HG02885 (cell line): ENCODE measurements around the gene CCDC110.

Source experiments
- ATAC-seq: cut with Tn5 transposase; IDR thresholded peaks from one replicate; pipeline ENCODE4 v1.9.1; 2021; ENCODE audit warnings: mild to moderate bottlenecking; ENCODE audit not compliant: unreplicated experiment, poor library complexity

The CCDC110 gene

DNA sequence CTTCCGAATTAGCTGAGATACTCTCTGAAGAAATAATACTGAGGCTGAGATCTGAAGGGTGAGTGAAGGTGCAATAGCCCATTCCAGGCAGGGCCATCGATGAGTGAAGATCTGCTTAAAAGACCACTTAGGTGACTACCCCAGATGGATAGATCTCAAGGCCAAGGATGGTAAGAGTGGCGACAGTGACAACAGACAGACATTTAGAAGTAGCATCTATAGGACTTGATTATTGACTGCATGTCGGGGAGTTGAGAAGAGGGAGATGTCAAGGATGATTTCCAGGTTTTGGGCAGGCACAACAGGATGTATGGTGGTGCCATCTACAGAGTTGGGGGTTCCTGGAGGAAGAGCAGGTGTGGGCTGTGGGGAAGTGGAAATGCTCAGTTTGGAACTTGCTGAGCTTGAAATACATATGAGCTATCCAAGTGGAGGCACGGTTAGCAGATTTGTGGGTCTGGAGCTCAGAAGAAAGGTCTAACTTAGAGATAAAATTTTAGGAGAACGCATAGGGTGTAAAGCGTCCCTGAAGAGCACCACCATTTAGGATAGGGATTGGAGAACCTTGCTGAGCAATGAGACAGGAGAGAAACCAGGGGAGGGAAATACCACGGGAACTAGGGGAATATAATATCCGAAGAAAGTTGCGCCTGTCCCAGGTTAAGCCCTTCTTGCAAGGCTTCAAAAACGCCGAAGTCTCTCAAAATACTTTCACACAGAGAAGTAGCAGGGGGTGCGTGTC, 46.5 kb downstream of the CCDC110 start:
- ATAC-seq, result peak; percentile 2

DNA sequence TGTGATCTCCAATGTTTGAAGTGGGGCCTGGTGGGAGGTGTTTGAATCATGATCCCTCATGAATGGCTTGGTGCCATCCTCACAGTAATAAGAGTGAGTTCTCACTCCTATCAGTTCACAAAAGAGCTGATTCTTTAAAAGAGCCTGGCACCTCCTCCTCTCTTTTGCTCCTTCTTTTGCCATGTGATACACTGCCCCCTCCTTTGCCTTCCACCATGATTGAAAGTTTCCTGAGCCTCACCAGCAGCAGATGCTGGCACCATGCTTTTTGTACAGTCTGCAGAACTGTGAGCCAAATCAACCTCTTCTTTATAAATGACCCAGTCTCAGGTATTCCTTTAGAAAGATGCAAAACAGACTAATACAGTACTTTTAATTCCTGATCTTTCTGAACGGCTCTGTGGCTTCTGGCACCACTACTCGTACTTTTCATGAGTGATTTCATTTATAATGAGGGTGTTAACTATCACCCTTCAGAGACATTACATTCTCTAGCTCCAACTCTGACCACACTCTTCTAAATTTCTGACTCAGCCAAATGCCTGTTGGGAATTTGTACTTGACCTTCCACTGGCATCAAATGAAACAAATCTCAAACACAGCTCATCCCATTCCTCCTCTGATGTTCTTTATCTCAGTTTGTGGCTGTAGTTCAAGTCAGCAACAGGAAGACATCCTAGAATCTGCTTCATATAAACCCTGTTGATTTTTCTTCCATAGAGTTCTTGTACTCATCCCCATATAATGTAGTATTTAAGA, 50.0 kb downstream of the CCDC110 start:
- no peak for ATAC-seq

DNA sequence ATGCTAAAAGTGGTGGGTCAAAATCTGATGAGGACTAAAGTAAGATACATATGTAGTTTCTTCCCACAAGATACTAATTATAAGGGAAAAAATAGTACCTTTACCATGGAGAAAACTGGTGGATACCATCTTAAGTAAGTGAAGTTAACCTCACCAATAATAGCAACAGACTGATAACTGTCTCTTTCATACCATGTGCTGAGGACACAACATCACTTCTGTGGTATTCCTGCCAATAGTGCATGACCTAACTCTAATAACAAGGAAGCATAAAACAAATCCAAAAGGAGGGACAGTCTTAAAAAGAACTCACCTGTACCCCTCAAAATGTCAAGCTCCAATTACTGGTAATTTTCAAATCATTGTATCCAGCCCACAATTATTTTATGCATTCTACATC, 54.6 kb downstream of the CCDC110 start:
- no peak for ATAC-seq

DNA sequence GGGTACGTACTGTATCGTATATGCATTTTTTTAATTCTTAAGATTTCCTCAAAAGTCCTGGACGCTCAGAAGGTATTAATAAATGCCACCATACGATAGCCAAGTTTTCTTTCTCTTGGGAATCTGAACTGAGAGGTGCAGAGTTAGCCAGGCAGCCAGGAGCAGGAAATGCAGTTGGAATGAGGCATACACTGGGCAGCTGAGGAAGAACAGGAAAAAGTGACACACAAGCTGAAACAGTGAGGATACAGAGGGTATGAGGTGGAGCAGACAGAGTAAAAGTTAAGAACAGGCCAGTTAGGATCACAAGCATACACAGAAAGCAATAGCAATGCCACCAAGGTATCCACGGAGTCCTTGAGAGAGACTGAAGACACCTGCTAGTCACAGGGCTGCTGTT, 59.1 kb downstream of the CCDC110 start:
- no peak for ATAC-seq

DNA sequence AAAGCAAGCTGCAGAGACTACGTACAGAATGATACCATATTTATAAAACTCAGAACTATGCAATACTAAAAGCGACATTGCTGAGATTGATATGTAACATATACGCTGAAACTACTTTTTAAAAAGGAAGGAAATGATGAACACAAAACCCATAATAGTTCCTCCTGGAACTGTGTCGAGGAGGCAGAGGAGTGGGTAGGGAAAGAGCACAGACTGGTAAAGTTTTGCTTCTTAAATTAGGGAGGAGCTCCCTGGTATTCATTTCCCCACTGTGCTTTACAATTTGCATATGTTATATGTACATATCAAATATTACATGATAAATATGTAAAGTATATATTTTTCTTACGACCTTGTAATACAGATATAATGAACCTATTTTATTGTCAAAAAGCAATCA, 59.7 kb downstream of the CCDC110 start:
- no peak for ATAC-seq

DNA sequence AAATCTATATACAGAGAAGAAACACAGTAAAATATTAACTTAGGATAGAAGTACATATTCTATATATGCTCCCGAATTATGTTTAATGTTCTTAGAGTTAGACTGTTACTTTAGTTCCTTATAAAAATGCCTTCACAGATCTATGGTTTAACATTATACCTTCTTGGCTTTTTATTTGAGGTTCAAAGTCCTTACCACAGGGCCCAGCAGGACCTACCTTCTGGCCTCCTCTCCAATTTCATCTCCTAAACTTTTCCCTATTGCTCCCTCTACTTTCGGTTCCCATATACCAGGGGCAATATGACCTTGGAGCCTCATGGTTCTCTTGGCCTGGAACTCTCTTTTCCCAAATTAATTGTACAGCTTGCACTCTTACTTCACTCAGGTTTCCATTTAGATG, 63.1 kb downstream of the CCDC110 start:
- ATAC-seq, result no peak

DNA sequence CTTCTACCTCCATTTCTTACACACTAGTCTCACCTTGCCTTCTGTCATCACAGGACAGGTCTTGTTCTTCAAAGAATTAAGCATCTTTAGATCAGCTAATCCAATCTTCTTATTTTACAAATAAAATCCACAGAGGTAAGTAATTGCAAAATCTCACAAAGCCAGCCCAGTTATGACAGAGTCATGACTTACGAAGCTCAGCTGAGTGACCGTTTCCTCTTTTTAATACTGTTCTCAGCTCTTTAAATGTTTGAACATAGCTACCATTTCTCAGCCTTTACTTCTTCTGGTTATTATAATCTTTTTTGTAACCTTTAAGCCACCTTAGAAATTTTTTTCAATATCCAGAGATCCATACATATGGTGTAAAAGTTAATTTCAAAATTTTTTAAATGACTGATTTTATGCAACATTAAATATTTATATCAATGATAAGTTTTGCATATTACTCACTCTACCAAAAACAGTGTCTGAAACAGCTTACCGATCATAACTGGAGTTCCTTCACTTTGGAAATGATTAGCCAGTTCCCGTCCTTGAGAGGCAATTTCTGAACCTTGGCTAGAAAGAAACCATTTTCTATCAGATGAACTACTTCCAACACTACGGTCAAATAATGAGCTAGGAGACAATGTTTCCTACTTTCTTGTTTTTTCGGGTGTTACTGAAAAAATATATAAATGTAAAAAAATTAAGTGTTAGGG, 66.1 kb downstream of the CCDC110 start:
- ATAC-seq, result peak; percentile 67

DNA sequence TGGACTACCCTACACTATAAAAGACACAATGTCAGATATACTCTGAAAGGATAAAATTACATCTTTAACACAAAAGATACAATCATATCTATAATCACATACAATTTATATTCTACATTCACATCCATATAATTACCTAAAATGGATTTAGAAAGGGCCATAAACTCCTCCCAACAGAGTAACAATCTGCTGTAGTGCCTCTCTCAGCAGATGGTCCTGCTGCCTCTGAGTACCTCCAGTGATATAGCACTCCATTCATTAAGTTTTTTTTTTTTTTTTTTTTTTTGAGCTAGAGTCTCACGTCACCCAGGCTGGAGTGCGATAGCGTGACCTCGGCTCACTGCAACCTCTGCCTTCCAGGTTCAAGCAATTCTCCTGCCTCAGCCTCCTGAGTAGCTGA, 67.5 kb downstream of the CCDC110 start:
- no peak for ATAC-seq

DNA sequence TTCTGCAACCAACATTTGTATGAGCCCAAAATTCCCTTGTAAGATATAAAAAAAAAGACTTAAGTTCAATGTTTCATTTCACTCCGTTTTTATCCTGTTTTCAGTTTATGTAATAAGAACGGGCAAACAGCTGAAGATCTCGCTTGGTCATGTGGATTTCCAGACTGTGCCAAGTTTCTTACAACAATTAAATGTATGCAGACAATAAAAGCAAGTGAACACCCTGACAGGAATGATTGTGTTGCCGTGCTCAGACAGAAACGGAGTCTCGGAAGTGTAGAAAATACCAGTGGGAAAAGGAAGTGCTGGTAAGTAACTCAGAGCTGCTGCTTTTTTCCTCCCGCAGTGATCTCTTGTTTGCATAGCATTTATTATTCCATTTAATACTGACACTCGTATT, 72.1 kb downstream of the CCDC110 start:
- no peak for ATAC-seq

DNA sequence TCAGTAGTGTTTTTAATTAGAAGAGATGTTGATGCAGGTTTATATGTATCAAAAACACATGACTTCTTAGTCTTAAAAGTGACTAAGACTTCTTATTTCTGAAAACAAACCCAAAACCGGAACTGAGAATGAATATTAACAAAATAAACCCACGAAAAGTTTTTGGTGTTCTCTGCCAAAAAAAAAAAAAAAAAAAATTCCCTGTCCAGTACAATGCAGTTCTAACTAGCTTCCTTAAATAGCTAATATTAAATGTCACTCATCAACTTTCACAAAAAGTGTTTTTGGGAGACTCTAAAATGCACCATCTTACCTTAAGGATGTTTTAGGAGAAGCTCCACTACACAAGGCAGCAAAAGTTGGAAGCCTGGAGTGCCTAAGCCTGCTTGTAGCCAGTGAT, 72.9 kb downstream of the CCDC110 start:
- no peak for ATAC-seq

DNA sequence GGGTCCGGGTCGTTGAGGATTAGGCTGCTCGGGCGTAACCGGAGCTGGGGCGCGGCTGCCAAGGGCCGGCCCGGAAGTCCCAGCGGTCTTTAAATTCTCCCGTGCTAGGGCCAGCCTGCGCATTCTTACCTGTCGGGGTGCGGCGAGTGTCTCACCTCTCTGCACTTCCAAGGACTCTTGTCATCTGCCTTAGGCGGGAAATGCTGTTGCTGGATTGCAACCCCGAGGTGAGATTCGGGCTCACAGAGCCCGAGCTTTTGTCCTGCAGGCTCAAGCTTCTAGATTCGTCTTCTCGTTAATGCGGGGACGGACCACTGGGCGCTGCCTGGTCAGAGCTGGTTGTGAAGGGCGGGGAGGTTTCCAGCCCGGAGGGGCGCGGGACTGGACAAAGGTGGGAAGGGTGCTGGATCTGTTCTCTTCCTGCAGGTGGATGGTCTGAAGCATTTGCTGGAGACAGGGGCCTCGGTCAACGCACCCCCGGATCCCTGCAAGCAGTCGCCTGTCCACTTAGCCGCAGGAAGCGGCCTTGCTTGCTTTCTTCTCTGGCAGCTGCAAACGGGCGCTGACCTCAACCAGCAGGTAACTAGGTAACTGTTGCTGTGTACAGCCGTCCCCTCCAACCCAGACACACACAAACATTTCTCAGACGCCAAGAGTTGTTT, 74.7 kb downstream of the CCDC110 start, which contains the start of gene ANKRD37:
ANKRD37 (plus strand) TSS at position 118 of the 662 bp plus-strand sequence; CDS start at position 201, 83 bp downstream.
- ATAC-seq, result no peak

DNA sequence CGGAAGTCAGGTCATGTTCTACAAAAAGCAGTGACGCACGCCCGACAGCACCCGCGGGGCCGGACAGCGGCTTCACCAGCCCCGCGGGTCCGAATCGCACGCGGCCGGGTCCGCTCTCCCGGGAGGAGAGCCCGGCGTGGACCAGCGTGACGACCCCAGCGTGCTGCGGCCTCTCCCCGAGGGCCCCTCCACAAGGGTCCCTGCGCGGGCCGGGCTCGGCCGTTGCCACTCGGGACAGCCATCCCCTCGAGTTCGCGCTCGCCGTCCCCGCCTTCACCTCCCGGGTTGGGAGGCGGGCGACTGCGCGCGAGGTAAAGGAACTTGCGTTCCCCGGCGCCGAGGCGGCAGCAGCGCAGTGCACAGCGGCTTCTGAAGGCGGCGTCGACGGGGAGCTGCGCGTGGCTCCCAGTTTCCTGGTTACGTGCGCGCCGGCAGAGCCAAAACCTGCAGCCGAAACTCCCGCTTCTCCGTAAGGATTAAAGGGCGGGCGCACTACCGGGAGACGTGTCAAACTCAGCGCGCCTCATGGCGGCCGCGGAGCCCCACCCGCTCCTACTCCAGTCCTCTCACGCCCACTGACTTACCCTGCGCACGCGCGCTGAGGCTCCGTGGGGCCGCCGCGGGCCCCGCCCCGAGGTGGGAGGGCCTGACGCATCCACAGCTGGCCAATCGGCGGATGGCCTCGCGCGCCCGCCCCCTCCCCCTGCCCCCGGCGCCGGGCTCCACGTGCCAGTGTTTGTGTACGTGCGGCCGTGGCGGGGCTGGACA, 75.4 kb downstream of the CCDC110 start:
- peak; percentile 81 for ATAC-seq

DNA sequence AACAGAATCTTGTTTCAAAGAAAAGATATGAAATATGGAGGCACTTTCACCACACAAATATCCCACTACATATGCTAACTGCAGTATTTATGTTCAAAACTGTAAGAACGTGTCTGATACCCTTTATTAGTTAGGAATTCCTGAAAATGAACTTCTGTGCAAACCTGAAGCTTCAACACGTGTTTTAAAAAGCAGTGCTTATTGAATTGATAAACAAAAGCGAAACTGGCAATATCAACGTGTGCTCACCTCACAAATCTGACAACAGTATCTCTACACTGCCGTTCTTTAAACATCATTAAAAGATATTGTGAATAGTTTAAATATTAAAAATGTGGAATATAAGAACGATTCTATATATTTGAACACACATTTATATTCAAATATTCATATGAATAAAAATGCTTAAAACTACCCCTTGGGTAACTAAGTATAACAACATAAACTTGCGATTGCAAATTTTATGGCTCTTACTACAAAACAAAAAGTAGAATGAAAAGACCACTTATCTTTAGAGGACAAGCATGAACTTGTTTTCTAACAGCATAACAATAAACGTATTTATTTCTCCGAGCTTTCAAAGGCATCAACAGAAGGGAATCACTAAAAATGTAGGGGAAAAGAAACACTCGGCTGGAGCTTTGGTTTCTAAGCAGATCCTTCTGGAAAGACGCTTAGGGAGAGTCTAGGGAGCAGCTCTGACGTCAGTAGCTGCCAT, 76.1 kb downstream of the CCDC110 start, which contains the start of gene LRP2BP:
LRP2BP (minus strand) TSS at position 687 of the 718 bp plus-strand sequence. CDS start 17,738 bp downstream, outside the sequence.
- no peak for ATAC-seq
